MG63 (cell line): ENCODE data around the gene NRP2. TPM values are rescaled to one million over a fixed set of nuclear protein-coding genes. Genes with fewer than 3 reads are reported as not detected.

ENCODE experiments used
- DNase-seq: peaks from one replicate; pipeline ENCODE4 v3.0.0-alpha.2; 2020
- H3K27me3 ChIP-seq: fragments of 250-450 bp; sonication (Bioruptor Pico); 2 replicates; pipeline ENCODE4 v1.5.1; 2020; ENCODE audit warnings: mild to moderate bottlenecking, moderate library complexity
- H3K36me3 ChIP-seq: fragments of 250-450 bp; sonication (Bioruptor Pico); 2 replicates; pipeline ENCODE4 v1.5.1; 2020; ENCODE audit warnings: mild to moderate bottlenecking, moderate library complexity
- H3K4me3 ChIP-seq: fragments of 250-450 bp; sonication (Bioruptor Pico); 2 replicates; pipeline ENCODE4 v1.5.1; 2020; ENCODE audit warnings: mild to moderate bottlenecking, moderate library complexity
- H3K9me3 ChIP-seq: fragments of 250-450 bp; sonication (Bioruptor Pico); 2 replicates; pipeline ENCODE4 v1.5.1; 2020; ENCODE audit warnings: mild to moderate bottlenecking, moderate library complexity
- total RNA-seq: library from RNA; depleted of rRNA; stranded (reverse); fragments of >200 nt; shearing (Covaris generic); gene quantifications from 2 replicates; pipeline ENCODE4 v1.2.3, GENCODE V29; 2014; ENCODE audit warnings: low replicate concordance; rRNA removed

The NRP2 gene
- 3.5 TPM in 1 of 2 replicates, not detected in the other for total RNA-seq

DNA sequence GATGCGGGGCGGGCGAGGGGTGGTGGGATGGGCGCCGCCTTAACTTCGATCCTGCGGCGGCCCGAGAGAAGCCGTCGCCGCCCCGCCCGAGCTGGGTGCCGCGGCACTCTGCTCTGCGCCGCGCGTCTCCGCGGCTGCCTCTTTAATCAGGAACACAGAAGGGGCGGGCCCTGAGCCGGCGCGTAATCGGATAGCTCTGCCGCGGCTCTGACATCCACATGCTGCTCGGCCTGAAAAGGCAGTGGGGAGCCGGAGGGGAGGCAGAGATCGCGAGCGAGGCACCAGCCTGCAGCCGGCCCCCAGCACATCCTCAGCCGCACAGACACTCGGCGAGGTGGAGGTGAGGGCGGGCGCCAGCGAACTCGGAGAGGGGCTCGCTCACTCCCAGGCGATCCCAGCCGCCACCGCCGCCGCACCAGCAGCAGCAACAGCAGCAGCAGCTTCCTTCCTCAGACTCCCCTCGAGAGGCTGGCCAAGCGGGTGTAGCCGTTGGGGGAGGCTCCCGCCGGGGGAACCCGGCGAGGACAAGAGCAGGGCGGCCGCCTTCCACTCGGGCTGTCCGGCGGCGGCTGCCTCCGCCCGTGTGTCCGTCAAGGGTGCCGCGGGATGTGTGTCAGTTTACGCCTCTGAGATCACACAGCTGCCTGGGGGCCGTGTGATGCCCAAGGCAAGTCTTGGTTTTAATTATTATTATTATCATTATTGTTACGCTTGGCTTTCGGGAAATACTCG is at the start of gene NRP2:
Gene NRP2 (plus strand): TSS at position 263 of the 732 bp plus-strand sequence. CDS start 790 bp downstream, outside the sequence.
- H3K27me3 ChIP-seq, result peaks cover 3% of the 10 kb centered on the region; the same call in 1 of the 2 replicates
- H3K9me3 ChIP-seq, result no peaks in the 10 kb centered on the region
- peak; percentile 73 for DNase-seq
- H3K4me3 ChIP-seq, result peak within 1 kb of the TSS; percentile 67
- no peaks in the 10 kb centered on the region for H3K36me3 ChIP-seq

DNA sequence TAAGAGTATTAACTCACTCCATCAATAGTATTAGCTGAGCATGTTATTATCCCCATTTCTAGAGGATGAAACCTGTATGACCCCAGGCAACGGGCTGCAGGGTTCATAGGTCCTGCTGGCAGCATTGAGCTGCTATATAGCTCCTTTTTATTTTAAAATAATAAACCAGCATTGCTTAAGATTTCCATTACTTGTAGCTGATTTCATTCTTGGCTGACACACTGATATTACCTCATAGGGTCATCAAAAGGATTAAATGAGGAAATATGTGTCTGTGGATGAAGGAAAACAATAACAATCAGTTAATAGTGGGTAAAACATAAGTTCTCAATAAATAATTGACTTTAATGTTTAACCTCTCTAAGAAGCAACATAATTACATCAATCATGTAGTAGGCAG is 48.3 kb upstream of the NRP2 start:
- Histone ChIP-seq H3K36me3 (no peaks in the 10 kb centered on the region), H3K9me3 (no peaks in the 10 kb centered on the region), H3K27me3 (no peaks in the 10 kb centered on the region), H3K4me3 (no peak overlapping the region)
- no peak for DNase-seq

- H3K36me3 ChIP-seq, result no peaks in the 10 kb centered on the region
- H3K9me3 ChIP-seq, result no peaks in the 10 kb centered on the region
- H3K27me3 ChIP-seq, result no peaks in the 10 kb centered on the region
- DNase-seq, result no peak
- no peak overlapping the region for H3K4me3 ChIP-seq
These were observed 45.6 kb upstream of the NRP2 start for GRCh38 chr2:205636549-205637319.

DNA sequence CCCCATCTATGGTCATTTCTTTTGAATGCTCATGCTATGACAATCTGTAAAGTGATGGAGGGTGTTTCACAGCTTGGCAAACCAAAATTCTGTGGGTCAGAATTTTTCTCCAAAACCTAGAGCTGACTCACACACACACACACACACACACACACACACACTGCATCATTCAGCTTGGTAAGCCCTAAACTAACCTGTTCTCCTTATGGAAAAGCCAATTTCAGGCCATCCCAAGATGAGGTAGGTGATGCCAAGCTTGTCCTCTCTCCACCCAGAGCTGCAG is 45.0 kb upstream of the NRP2 start:
- H3K4me3 ChIP-seq, result no peak overlapping the region
- H3K27me3 ChIP-seq, result no peaks in the 10 kb centered on the region
- H3K9me3 ChIP-seq, result no peaks in the 10 kb centered on the region
- DNase-seq, result no peak
- no peaks in the 10 kb centered on the region for H3K36me3 ChIP-seq

GRCh38 chr2:205637779-205638503 is 44.4 kb upstream of the NRP2 start:
- H3K36me3 ChIP-seq, result no peaks in the 10 kb centered on the region
- H3K27me3 ChIP-seq, result no peaks in the 10 kb centered on the region
- no peak overlapping the region for H3K4me3 ChIP-seq
- H3K9me3 ChIP-seq, result no peaks in the 10 kb centered on the region
- DNase-seq, result no peak

- no peak overlapping the region for H3K4me3 ChIP-seq
- no peaks in the 10 kb centered on the region for H3K36me3 ChIP-seq
- DNase-seq, result no peak
- H3K9me3 ChIP-seq, result no peaks in the 10 kb centered on the region
- no peaks in the 10 kb centered on the region for H3K27me3 ChIP-seq
These were observed 41.6 kb upstream of the NRP2 start for GRCh38 chr2:205640716-205641115.

- Histone ChIP-seq H3K9me3 (no peaks in the 10 kb centered on the region), H3K36me3 (no peaks in the 10 kb centered on the region), H3K4me3 (no peak overlapping the region), H3K27me3 (no peaks in the 10 kb centered on the region)
- no peak for DNase-seq
These were observed 39.5 kb upstream of the NRP2 start for GRCh38 chr2:205642599-205643356.

GRCh38 chr2:205643391-205643885 is 38.9 kb upstream of the NRP2 start:
- Histone ChIP-seq H3K36me3 (no peaks in the 10 kb centered on the region), H3K4me3 (no peak overlapping the region), H3K27me3 (no peaks in the 10 kb centered on the region), H3K9me3 (no peaks in the 10 kb centered on the region)
- DNase-seq, result no peak

- DNase-seq, result peak; percentile 14
- Histone ChIP-seq H3K27me3 (no peaks in the 10 kb centered on the region), H3K9me3 (no peaks in the 10 kb centered on the region), H3K4me3 (no peak overlapping the region), H3K36me3 (no peaks in the 10 kb centered on the region)
These were observed 38.3 kb upstream of the NRP2 start for GRCh38 chr2:205644018-205644417.

GRCh38 chr2:205646680-205647079 is 35.6 kb upstream of the NRP2 start:
- no peak for DNase-seq
- H3K36me3 ChIP-seq, result no peaks in the 10 kb centered on the region
- no peaks in the 10 kb centered on the region for H3K9me3 ChIP-seq
- no peak overlapping the region for H3K4me3 ChIP-seq
- H3K27me3 ChIP-seq, result no peaks in the 10 kb centered on the region

DNA sequence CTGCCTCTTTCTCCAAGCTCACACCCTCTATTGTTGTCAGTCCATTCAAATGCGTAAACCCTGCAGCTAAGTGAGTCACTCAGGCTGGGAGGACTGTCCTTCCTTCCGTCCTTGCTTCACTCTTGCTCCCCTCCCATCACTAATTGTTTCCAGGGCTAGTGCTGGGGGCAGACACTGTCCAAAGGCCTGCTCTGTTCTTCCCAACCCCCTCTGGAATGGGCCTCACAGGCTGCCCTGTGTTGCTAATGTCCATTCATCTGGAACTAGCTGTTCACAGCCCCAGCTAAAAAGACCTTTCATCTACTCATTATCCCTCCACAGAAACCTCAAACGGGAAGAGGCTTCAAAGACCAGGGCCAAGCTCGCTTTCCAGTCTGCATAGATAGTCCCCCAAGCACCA is 31.9 kb upstream of the NRP2 start:
- Histone ChIP-seq H3K36me3 (no peaks in the 10 kb centered on the region), H3K27me3 (no peaks in the 10 kb centered on the region)
- DNase-seq, result no peak

DNA sequence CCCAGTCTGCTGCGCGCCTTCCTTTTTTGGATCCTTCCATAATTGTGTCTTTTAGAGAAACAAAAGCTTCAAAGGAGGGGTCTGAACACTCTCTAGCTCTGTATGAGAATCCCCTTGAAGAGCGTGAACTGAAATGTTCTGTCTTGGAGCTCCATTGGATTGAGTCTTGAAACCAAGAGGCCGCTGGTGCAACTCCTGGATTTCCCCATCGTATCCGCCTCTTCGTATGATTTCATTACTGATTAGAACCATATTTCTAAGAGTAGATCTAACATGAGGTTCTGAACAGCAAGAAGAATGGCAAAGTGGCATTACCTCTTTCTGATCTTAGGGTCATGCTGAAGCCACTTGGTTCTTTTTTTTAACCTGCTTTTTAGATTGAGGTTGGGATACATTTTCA is 31.4 kb upstream of the NRP2 start:
- no peak for DNase-seq
- Histone ChIP-seq H3K27me3 (no peaks in the 10 kb centered on the region), H3K4me3 (no peak overlapping the region), H3K9me3 (no peaks in the 10 kb centered on the region), H3K36me3 (no peaks in the 10 kb centered on the region)

More for the DNA sequence above, 31.9 kb upstream of the NRP2 start:
- Histone ChIP-seq H3K9me3 (no peaks in the 10 kb centered on the region), H3K4me3 (no peak overlapping the region)

DNA sequence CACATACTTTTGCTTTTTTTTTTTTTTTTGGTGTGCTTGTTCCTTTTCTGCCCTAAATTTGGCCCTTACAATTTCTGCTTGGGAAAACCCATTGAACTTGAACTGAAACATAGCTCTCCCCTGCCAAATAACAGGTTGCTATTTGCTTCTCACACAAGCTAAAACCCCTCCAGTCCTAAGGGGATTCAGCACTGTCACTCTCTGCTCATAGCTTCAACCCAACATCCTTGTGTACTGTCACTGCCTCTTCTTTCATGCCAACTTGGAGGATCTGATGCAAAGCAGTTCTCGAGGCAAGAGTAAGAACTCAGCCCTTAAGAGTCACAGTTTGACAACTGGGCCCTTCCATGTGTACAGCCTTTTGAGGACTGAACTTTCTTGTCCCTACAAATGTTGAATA is 30.6 kb upstream of the NRP2 start:
- Histone ChIP-seq H3K27me3 (no peaks in the 10 kb centered on the region), H3K36me3 (no peaks in the 10 kb centered on the region), H3K9me3 (no peaks in the 10 kb centered on the region), H3K4me3 (no peak overlapping the region)
- DNase-seq, result no peak

DNA sequence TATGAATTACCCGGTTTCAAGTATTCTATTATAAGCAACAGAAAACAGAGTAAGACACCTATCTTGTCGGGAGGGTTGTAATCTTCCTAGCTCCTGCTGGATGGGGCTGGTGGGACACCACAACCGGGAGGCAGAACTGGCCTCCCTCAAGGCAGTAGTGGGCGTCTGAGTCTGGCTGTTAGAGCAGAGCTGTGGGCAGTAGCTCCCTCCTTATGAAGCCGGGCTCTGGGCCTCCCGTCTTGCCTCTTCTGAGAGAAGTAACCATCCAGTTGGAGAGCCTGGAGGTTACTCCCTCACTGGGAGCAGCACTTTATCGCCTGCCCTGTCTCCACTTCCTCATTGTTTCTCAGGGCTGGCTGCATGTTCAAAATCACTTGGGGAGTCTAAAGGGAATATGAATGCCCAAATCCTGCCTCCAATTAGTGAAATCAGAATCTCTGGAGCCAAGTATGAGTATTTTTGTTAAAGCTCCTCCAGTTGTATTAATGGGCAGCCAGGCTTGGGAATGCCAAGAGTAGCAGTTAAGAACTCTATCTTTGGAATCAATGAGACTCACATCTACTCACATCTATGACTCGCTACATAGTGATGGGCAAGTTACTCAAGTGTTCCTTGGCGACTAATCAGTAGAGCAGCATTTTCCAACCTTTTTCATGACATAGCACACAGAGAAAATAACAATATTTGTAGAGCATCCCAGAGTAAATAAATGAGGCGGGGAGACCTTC is 27.3 kb upstream of the NRP2 start:
- Histone ChIP-seq H3K9me3 (no peaks in the 10 kb centered on the region), H3K27me3 (no peaks in the 10 kb centered on the region), H3K36me3 (no peaks in the 10 kb centered on the region), H3K4me3 (no peak overlapping the region)
- peak; percentile 43 for DNase-seq

GRCh38 chr2:205655779-205656456 is 26.4 kb upstream of the NRP2 start:
- no peaks in the 10 kb centered on the region for H3K27me3 ChIP-seq
- no peak overlapping the region for H3K4me3 ChIP-seq
- DNase-seq, result no peak
- H3K9me3 ChIP-seq, result no peaks in the 10 kb centered on the region
- H3K36me3 ChIP-seq, result no peaks in the 10 kb centered on the region

- no peak for DNase-seq
- H3K9me3 ChIP-seq, result no peaks in the 10 kb centered on the region
These were observed 25.8 kb upstream of the NRP2 start for GRCh38 chr2:205656461-205656860.

More at GRCh38 chr2:205656461-205656860, 25.8 kb upstream of the NRP2 start:
- Histone ChIP-seq H3K36me3 (no peaks in the 10 kb centered on the region), H3K27me3 (no peaks in the 10 kb centered on the region), H3K4me3 (no peak overlapping the region)
